ENCODE measurements around the gene YWHAG. TPM values are rescaled to one million over a fixed set of nuclear protein-coding genes. Genes with fewer than 3 reads are reported as not detected.

Gene YWHAG
- total and polyA plus RNA-seq, 9 of the 15 experiments (the other 6 are each of a cell fraction or from before 2014, with no cell fraction given), result 30.4 to 246 (median 94.5) TPM

GRCh38 chr7:76397409-76398183 lies 38.8 kb upstream of the YWHAG start (continued):
- TF ChIP-seq SAFB (IDR thresholded peaks at IDR 0.05; ENCODE audit: borderline replicate concordance, low read depth, low read length) (no peak), ZNF143 (CRISPR knock-in tag; IDR thresholded peaks at IDR 0.05) (peak; percentile 44; the same call in 1 of the 2 replicates), ZNF830 (CRISPR knock-in tag; IDR thresholded peaks at IDR 0.05) (no peak; the same call in 1 of the 2 replicates), ZNF77 (CRISPR knock-in tag; IDR thresholded peaks at IDR 0.05) (no peak; the same call in 1 of the 2 replicates), CBFA2T2 (conservative IDR thresholded peaks at IDR 0.05) (no peak), SRSF9 (IDR thresholded peaks at IDR 0.05; ENCODE audit: borderline replicate concordance, low read depth, low read length) (no peak), POLR3A (IDR thresholded peaks at IDR 0.05; ENCODE audit: borderline replicate concordance, extremely low read depth, insufficient read depth, insufficient read length) (no peak), C11orf30 (IDR thresholded peaks at IDR 0.05; ENCODE audit: low read depth) (no peak), USF2 (CRISPR knock-in tag; IDR thresholded peaks at IDR 0.05) (peak; percentile 39; the same call in 1 of the 2 replicates), ZNF589 (CRISPR knock-in tag; IDR thresholded peaks at IDR 0.05; ENCODE audit: low read depth) (no peak), SRF (CRISPR knock-in tag; IDR thresholded peaks at IDR 0.05) (0 out of 4 replicates have a peak, but pooled peaks of 1 of the 2 experiments have one; percentile 60), MYNN (IDR thresholded peaks at IDR 0.05) (no peak; the same call in 1 of the 2 replicates), MYNN (CRISPR knock-in tag; IDR thresholded peaks at IDR 0.05) (no peak), ZNF277 (CRISPR knock-in tag; IDR thresholded peaks at IDR 0.05; ENCODE audit: borderline replicate concordance) (no peak), CBFA2T3 (IDR thresholded peaks at IDR 0.05) (no peak), CEBPZ (IDR thresholded peaks at IDR 0.05; ENCODE audit: borderline replicate concordance, low read depth, low read length) (no peak), ZNF395 (CRISPR knock-in tag; IDR thresholded peaks at IDR 0.05) (no peak), TBP (optimal IDR thresholded peaks at IDR 0.05; ENCODE audit: low read depth, low read length) (peak; percentile 65), GTF2F1 (IDR thresholded peaks at IDR 0.05; ENCODE audit: low read depth, low read length) (0 out of 2 replicates have a peak, but pooled peaks have one; percentile 48), IFI16 (CRISPR knock-in tag; IDR thresholded peaks at IDR 0.05) (no peak)
